GM18907 (cell line): ENCODE data around the gene SPTBN4.
A peak's percentile ranks its signal among the peaks of the same experiment; 100 is the strongest.
"Not testable (repeated sequence)": the region's sequence is repeated elsewhere in the genome, so short reads cannot be mapped to it uniquely, and the experiment has no call there.

ENCODE experiments used
- ATAC-seq: cut with Tn5 transposase; IDR thresholded peaks from one replicate; pipeline ENCODE4 v1.9.1; 2021; ENCODE audit warnings: mild to moderate bottlenecking, moderate library complexity; ENCODE audit not compliant: unreplicated experiment

The SPTBN4 gene

GRCh38 chr19:40613690-40614621, 147.2 kb downstream of the SPTBN4 start:
- ATAC-seq = peak; percentile 42

DNA sequence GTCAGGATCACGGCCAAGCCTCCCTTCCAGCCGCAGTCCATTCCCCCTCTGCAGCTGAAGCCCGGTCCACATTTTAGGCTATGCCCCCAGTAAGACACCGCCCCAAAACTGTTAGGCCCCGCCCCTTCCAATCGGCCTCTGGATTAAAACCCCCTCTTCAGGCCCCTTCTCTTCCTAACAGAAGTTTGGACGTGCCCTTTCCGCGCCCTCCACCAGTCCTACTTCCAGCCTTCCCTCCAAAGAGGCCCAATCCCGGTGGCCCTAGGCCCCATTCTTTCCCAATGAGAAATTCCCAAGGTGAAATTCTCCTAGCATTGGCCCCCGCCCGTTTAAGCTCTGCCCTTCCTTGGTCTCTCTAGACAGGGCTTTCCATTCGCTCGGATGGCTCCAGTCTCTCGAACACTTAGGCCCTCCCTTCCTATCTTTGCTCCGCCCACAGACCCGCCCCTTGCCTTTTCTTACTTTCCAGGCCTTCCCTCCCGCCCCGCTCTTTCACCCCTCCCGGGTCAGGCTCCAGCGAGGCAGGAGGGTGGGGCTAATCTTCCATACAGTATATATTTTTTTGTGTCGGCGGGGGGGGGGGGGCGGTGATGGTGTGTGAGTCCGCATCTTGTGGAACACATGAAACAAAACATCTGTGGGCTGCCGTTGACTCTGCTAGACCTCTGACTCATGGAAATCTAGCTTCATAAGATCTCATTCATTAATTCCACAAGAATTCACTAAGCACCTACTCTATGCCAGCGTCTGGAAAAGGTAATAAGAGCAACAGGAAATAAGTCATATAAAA, 148.0 kb downstream of the SPTBN4 start:
- ATAC-seq = no peak

DNA sequence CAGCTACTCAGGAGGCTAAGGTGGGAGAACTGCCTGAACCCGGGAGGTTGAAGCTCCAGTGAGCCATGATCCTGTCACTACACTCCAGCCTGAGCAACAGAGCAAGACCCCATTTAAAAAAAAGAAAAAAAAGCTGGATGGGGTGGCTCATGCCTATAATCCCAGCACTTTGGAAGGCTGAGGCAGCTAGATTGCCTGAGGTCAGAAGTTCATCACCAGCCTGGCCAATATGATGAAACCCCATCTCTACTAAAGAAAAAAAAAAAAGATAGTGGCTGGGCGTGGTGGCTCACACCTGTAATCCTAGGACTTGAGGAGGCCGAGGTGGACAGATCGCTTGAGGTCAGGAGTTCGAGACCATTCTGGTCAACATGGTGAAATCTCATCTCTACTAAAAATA, 149.4 kb downstream of the SPTBN4 start:
- no peak for ATAC-seq

GRCh38 chr19:40616941-40617340, 150.1 kb downstream of the SPTBN4 start:
- no peak for ATAC-seq

- ATAC-seq = no peak
These were observed 151.2 kb downstream of the SPTBN4 start for GRCh38 chr19:40617961-40618360.

DNA sequence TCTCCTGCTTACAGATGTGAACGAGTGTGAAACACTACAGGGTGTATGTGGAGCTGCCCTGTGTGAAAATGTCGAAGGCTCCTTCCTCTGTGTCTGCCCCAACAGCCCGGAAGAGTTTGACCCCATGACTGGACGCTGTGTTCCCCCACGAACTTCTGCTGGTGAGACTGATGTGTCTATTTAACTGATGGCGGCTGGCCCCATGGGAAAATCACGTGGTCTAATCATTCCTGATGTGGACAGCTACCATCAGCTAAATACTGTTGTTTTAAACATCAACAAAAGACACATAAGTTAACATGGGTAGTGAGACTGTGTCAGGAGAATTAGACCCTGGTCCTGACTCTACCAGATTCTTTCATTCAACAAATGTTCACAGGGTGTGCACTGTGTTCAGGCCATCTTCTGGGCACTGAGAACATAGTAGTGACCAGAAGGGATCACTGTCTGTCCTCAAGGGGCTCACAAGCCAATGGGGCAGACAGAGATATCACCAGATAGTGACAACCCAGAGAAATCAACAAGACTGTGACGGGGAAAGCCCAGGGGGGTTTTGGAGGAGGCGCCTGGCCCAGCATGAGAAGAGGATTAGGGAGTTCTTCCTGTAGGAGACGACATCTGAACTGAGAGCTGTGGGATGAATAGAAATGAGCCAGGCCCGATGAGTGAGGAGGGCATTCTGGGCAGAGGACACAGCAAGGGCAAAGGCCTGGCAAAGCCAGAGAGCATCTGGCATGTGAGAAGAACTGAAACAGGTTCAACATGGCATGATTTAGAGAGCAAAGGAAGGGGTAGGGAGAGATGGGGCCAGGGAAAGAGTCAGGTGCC, 152.7 kb downstream of the SPTBN4 start:
- no peak for ATAC-seq

- ATAC-seq = no peak
These were observed 153.3 kb downstream of the SPTBN4 start for GRCh38 chr19:40620161-40620485.

GRCh38 chr19:40621283-40621682, 154.5 kb downstream of the SPTBN4 start:
- ATAC-seq = no peak

GRCh38 chr19:40621966-40622772, 155.4 kb downstream of the SPTBN4 start:
- ATAC-seq = no peak

DNA sequence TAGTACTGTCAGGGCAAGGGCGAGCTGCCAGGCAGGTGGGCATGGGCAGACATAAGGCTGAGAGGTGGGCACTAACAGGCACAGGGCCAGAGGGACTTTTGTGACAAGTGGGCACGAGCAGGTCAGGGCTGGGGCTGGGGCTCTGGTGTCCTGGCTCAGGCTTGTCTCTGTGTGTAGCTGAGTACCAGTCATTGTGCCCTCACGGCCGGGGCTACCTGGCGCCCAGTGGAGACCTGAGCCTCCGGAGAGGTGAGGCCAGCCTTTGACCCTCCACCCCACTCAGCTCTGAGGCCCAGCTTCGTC, 155.9 kb downstream of the SPTBN4 start:
- no peak for ATAC-seq

DNA sequence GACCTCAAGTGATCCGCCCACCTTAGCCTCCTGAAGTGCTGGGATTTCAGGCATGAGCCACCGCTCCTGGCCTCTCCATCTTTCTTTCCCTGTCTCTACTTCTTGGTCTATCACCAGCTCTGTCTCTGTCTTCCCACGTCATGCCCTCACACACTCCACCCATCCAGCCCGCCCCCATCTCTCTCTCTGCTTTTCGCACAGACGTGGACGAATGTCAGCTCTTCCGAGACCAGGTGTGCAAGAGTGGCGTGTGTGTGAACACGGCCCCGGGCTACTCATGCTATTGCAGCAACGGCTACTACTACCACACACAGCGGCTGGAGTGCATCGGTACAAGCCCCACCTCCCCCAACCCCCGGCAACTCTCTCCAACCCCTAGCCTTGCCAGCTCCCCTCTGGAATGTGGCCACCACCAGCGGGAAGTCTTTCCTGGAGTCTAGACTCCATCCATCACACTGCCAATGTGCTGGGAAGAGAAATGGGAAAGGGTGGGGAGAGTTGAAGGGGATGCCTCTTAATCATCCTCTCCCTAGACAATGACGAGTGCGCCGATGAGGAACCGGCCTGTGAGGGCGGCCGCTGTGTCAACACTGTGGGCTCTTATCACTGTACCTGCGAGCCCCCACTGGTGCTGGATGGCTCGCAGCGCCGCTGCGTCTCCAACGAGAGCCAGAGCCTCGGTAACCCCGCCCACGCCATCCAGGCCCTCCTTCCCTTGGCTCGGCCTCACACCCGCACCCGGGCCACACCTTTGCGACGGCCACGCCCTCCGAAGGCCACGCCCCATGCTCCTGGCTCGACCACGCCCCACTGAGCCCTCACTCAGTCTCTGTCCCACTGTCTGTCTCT, 156.8 kb downstream of the SPTBN4 start:
- no peak for ATAC-seq

GRCh38 chr19:40624369-40625153, 157.8 kb downstream of the SPTBN4 start:
- ATAC-seq = not testable (repeated sequence)

DNA sequence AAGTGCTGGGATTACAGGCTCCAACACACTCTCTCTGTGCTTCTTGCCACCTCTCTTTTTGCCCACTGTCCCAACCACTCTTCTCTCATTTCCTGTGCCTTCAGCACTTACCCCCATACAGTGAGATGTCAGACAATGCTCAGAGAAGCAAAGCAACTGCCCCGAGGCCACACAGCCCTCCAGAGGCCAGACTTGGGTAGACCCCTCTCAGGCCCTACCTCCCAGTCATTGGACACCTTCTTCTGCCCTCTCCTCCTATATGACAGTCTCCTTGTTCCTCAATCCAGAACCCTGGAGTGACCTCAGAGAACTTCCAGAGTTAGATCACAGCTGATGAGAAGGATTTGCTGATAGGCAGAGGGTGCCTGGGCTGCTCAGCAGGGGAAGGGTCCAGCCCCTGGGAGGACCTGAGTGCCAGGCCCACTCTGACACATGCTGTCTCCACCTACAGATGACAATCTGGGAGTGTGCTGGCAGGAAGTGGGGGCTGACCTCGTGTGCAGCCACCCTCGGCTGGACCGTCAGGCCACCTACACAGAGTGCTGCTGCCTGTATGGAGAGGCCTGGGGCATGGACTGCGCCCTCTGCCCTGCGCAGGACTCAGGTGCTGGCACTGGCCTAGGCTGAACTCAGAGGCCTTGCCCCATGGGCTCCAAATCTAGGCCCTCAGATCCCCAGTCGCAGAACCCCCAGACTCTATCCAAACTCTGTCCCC, 158.8 kb downstream of the SPTBN4 start:
- no peak for ATAC-seq
